HL-60 (cell line): ENCODE data around the gene KRTAP5-4.
A peak's percentile ranks its signal among the peaks of the same experiment; 100 is the strongest.

ENCODE experiments used
- DNase-seq, 2 experiments: peaks; one replicate each; pipeline ENCODE4 v3.0.0-alpha.2; 2010 to 2020; ENCODE audit warnings: low read depth in 1 of 2, low spot score in 1 of 2
- H3K27ac ChIP-seq: fragments of 250-450 bp; sonication (Bioruptor Pico); replicated peaks from 2 replicates; pipeline ENCODE4 v1.5.1; 2020; ENCODE audit warnings: mild to moderate bottlenecking, moderate library complexity
- H3K27me3 ChIP-seq: fragments of 250-450 bp; sonication (Bioruptor Pico); 2 replicates; pipeline ENCODE4 v1.5.1; 2021; ENCODE audit warnings: mild to moderate bottlenecking, moderate library complexity; ENCODE audit not compliant: insufficient read depth, poor library complexity, severe bottlenecking
- H3K4me3 ChIP-seq: replicated peaks from 2 replicates; pipeline ENCODE4 v1.5.1; 2011; ENCODE audit warnings: mild to moderate bottlenecking, control low read depth, low read length; ENCODE audit not compliant: insufficient read depth
- CTCF ChIP-seq: IDR thresholded peaks from one replicate; pipeline ENCODE4 v1.5.1; 2011; ENCODE audit warnings: low read length, control low read depth, inconsistent platforms; ENCODE audit not compliant: insufficient read depth
- GABPA ChIP-seq: IDR thresholded peaks from 2 replicates; pipeline ENCODE4 v1.6.1; 2012; ENCODE audit warnings: low read depth
- POLR2AphosphoS5 ChIP-seq: IDR thresholded peaks from 2 replicates; pipeline ENCODE4 v1.6.1; 2012; ENCODE audit warnings: low read depth
- SPI1 ChIP-seq: IDR thresholded peaks from 2 replicates; pipeline ENCODE4 v1.6.1; 2012; ENCODE audit warnings: low read depth, mild to moderate bottlenecking, borderline replicate concordance
- TF ChIP-seq, protein P1 (sequence below): IDR thresholded peaks from 2 replicates; pipeline ENCODE4 v1.6.1; 2012; ENCODE audit warnings: low read depth; ENCODE audit not compliant: insufficient replicate concordance

The KRTAP5-4 gene

GRCh38 chr11:1625541-1625940, 3.6 kb upstream of the KRTAP5-4 start:
- H3K27me3 ChIP-seq: peaks cover 8% of the 10 kb centered on the region
- H3K27ac ChIP-seq: no peak overlapping the region
- TF ChIP-seq, protein P1, sequence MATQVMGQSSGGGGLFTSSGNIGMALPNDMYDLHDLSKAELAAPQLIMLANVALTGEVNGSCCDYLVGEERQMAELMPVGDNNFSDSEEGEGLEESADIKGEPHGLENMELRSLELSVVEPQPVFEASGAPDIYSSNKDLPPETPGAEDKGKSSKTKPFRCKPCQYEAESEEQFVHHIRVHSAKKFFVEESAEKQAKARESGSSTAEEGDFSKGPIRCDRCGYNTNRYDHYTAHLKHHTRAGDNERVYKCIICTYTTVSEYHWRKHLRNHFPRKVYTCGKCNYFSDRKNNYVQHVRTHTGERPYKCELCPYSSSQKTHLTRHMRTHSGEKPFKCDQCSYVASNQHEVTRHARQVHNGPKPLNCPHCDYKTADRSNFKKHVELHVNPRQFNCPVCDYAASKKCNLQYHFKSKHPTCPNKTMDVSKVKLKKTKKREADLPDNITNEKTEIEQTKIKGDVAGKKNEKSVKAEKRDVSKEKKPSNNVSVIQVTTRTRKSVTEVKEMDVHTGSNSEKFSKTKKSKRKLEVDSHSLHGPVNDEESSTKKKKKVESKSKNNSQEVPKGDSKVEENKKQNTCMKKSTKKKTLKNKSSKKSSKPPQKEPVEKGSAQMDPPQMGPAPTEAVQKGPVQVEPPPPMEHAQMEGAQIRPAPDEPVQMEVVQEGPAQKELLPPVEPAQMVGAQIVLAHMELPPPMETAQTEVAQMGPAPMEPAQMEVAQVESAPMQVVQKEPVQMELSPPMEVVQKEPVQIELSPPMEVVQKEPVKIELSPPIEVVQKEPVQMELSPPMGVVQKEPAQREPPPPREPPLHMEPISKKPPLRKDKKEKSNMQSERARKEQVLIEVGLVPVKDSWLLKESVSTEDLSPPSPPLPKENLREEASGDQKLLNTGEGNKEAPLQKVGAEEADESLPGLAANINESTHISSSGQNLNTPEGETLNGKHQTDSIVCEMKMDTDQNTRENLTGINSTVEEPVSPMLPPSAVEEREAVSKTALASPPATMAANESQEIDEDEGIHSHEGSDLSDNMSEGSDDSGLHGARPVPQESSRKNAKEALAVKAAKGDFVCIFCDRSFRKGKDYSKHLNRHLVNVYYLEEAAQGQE: no peak
- no peak overlapping the region for H3K4me3 ChIP-seq
- no peak for DNase-seq

DNA sequence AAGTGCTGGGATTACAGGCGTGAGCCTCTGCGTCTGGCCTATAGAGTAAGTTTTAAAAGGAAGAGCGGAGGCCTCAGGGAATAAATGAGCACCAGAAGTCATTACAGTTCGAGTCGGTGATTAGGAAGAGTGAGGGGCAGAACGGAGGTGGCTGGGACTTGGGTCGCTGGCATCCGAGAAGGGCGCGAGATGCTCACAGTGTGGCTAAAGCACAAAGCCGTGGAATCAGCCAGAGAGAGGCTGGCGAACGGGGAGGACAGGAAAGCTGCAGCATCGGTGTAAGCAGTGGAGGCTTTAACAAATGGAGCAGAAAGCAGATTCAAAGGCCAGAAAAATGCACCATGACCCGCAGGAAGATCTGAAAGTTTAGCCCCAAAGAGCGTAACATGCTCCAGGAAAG, 2.7 kb upstream of the KRTAP5-4 start:
- no peak for DNase-seq
- no peak for TF ChIP-seq POLR2AphosphoS5
- TF ChIP-seq CTCF: no peak
- TF ChIP-seq SPI1: no peak
- TF ChIP-seq, protein P1: no peak
- TF ChIP-seq GABPA: no peak
- H3K4me3 ChIP-seq: no peak overlapping the region
- peaks cover 6% of the 10 kb centered on the region for H3K27me3 ChIP-seq
- no peak overlapping the region for H3K27ac ChIP-seq

DNA sequence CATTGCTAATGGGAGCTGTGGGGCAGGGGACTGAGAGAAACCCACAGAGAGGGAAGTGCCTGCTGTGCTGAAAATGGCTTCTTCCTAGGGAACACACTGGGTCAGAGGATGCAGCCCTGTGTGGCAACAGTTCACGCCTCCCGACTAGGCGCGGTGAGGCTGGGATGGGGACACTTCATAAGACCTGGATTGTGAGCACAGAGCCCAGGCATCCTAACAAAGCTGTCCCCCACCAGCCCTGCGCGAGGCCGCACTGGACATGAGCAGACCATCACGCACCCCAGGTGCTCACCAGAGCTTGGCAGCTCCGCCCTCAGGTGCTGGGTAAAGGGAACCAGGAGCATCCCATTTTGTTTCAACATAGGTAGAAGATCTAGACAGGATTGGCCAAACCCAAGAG, 1.8 kb upstream of the KRTAP5-4 start:
- DNase-seq: no peak
- TF ChIP-seq, protein P1: no peak
- TF ChIP-seq SPI1 (no peak), GABPA (no peak), POLR2AphosphoS5 (no peak), CTCF (no peak)
- H3K27ac ChIP-seq: no peak overlapping the region
- no peak overlapping the region for H3K4me3 ChIP-seq
- peaks cover 6% of the 10 kb centered on the region for H3K27me3 ChIP-seq

- Histone ChIP-seq H3K4me3 (no peak overlapping the region), H3K27me3 (no peaks in the 10 kb centered on the region), H3K27ac (no peak overlapping the region)
- TF ChIP-seq POLR2AphosphoS5: no peak
- TF ChIP-seq CTCF: no peak
- TF ChIP-seq, protein P1: no peak
- TF ChIP-seq SPI1: no peak
- no peak for TF ChIP-seq GABPA
- peak in 1 of 2 experiments; percentile 20 for DNase-seq
Measured at GRCh38 chr11:1619449-1619848, 2.5 kb downstream of the KRTAP5-4 start.
